GM23338 (cell line): ENCODE measurements around the gene PSMC3. TPM values are rescaled to one million over a fixed set of nuclear protein-coding genes. Genes with fewer than 3 reads are reported as not detected.

Experiments used
- ATAC-seq: fragments of 200-7000 bp; cut with Tn5 transposase; 3 replicates; pipeline ENCODE4 v1.9.1; 2020
- DNase-seq: peaks from one replicate; pipeline ENCODE4 v3.0.0-alpha.2; 2015; ENCODE audit warnings: low spot score
- H2AFZ ChIP-seq: fragments of 200-600 bp; sonication (generic); 2 replicates; pipeline ENCODE4 v1.8.0; 2016; ENCODE audit warnings: antibody characterized with exemption, mild to moderate bottlenecking, moderate library complexity
- H3F3A ChIP-seq: fragments of 200-600 bp; sonication (generic); replicated peaks from 2 replicates; pipeline ENCODE4 v1.8.0; 2017; ENCODE audit warnings: antibody characterized with exemption, mixed run types, low read depth
- H3K27ac ChIP-seq: fragments of 200-600 bp; sonication (generic); 2 replicates; pipeline ENCODE4 v1.6.1; 2016; ENCODE audit warnings: low read depth
- H3K27me3 ChIP-seq: fragments of 200-600 bp; sonication (generic); 2 replicates; pipeline ENCODE4 v1.8.0; 2016; ENCODE audit warnings: mild to moderate bottlenecking, mixed run types, moderate library complexity; ENCODE audit not compliant: insufficient read depth
- H3K36me3 ChIP-seq: fragments of 200-600 bp; sonication (generic); 2 replicates; pipeline ENCODE4 v1.8.0; 2016; ENCODE audit warnings: mild to moderate bottlenecking; ENCODE audit not compliant: insufficient read depth
- H3K4me1 ChIP-seq: fragments of 200-600 bp; sonication (generic); 2 replicates; pipeline ENCODE4 v1.8.0; 2016; ENCODE audit warnings: mild to moderate bottlenecking, moderate library complexity; ENCODE audit not compliant: insufficient read depth
- H3K4me2 ChIP-seq: fragments of 200-600 bp; sonication (generic); 2 replicates; pipeline ENCODE4 v1.7.1; 2017; ENCODE audit warnings: mixed run types
- H3K4me3 ChIP-seq: fragments of 200-600 bp; sonication (generic); 2 replicates; pipeline ENCODE4 v1.6.1; 2016; ENCODE audit warnings: mixed run types
- H3K79me2 ChIP-seq: fragments of 200-600 bp; sonication (generic); replicated peaks from 2 replicates; pipeline ENCODE4 v1.8.0; 2017; ENCODE audit warnings: mild to moderate bottlenecking; ENCODE audit not compliant: insufficient read depth
- H3K9me2 ChIP-seq: fragments of 200-600 bp; sonication (generic); 2 replicates; pipeline ENCODE4 v1.8.0; 2017; ENCODE audit not compliant: insufficient read depth
- H4K20me1 ChIP-seq: fragments of 200-600 bp; sonication (generic); replicated peaks from 2 replicates; pipeline ENCODE4 v1.8.0; 2017; ENCODE audit warnings: mild to moderate bottlenecking; ENCODE audit not compliant: insufficient read depth
- H3K27ac Mint-ChIP-seq: 2 replicates; pipeline ENCODE4 v1.8.0; 2020; ENCODE audit warnings: inconsistent platforms, mild to moderate bottlenecking, moderate library complexity, mixed read lengths
- H3K27me3 Mint-ChIP-seq: 3 replicates; pipeline ENCODE4 v1.8.0; 2022; ENCODE audit warnings: low read depth, mild to moderate bottlenecking, moderate library complexity, mixed read lengths, inconsistent platforms; ENCODE audit not compliant: insufficient read depth, poor library complexity
- H3K36me3 Mint-ChIP-seq: 3 replicates; pipeline ENCODE4 v1.8.0; 2021; ENCODE audit warnings: low read depth, mild to moderate bottlenecking, inconsistent platforms, moderate library complexity, mixed read lengths
- H3K4me1 Mint-ChIP-seq: 3 replicates; pipeline ENCODE4 v1.8.0; 2020; ENCODE audit warnings: mild to moderate bottlenecking, inconsistent platforms, mixed read lengths
- H3K4me3 Mint-ChIP-seq: 3 replicates; pipeline ENCODE4 v1.8.0; 2021; ENCODE audit warnings: moderate library complexity, mild to moderate bottlenecking, inconsistent platforms, mixed read lengths
- H3K9me3 Mint-ChIP-seq: 3 replicates; pipeline ENCODE4 v1.8.0; 2020; ENCODE audit warnings: moderate library complexity, mild to moderate bottlenecking, inconsistent platforms, mixed read lengths
- EZH2 ChIP-seq: fragments of 200-600 bp; sonication (generic); IDR thresholded peaks from one replicate; pipeline ENCODE4 v1.8.0; 2017; ENCODE audit warnings: antibody characterized with exemption, mild to moderate bottlenecking, low read depth; ENCODE audit not compliant: unreplicated experiment
- STAT1 ChIP-seq: IDR thresholded peaks from one replicate; pipeline ENCODE4 v1.6.1; 2016; ENCODE audit warnings: antibody characterized with exemption; ENCODE audit not compliant: unreplicated experiment
- ZNF331 ChIP-seq: fragments of 250-450 bp; sonication (Bioruptor Pico); IDR thresholded peaks from 2 replicates; pipeline ENCODE4 v1.5.0; 2020; ENCODE audit warnings: low read depth, mild to moderate bottlenecking, moderate library complexity
- polyA plus RNA-seq: library from polyadenylated mRNA; unstranded; fragments of >200 nt; fragmentation: Nextera tagmentation; extraction: Ambion mirVana; gene quantifications from 2 replicates; pipeline ENCODE4 v1.2.1, GENCODE V29; 2016
- total RNA-seq: library from RNA; depleted of rRNA; stranded (reverse); fragments of >200 nt; shearing (Covaris generic); gene quantifications from 2 replicates; pipeline ENCODE4 v1.2.3, GENCODE V29; 2014
- TF ChIP-seq, protein P1 (sequence below): fragments of 250-450 bp; sonication (Bioruptor Pico); IDR thresholded peaks from 2 replicates; pipeline ENCODE4 v1.5.0; 2020; ENCODE audit warnings: mild to moderate bottlenecking, moderate library complexity
- TF ChIP-seq, protein P2 (sequence below): IDR thresholded peaks from one replicate; pipeline ENCODE4 v1.6.1; 2018; ENCODE audit warnings: antibody characterized with exemption; ENCODE audit not compliant: unreplicated experiment

The PSMC3 gene
- total and polyA plus RNA-seq, 2 experiments from 2014 or later, result 147 to 190 TPM

DNA sequence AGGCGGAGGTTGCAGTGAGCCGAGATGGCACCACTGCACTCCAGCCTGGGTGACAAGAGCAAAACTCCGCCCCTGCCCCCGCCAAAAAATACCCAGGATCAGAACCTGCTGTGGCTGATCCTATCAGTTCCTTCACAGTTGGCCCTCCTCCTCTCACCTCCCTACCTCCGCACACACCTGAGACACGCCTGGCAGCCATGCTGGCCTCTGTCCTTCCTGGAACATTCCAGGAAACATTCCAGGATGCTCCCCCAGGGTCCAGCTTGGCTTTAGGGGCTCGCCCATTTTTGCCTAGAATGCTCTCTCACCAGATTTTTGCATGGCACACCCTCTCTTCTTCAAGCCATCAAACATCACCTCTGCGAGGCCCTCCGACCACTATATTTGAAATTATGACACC, 20.6 kb upstream of the PSMC3 start (continued):
- TF ChIP-seq, protein P1, sequence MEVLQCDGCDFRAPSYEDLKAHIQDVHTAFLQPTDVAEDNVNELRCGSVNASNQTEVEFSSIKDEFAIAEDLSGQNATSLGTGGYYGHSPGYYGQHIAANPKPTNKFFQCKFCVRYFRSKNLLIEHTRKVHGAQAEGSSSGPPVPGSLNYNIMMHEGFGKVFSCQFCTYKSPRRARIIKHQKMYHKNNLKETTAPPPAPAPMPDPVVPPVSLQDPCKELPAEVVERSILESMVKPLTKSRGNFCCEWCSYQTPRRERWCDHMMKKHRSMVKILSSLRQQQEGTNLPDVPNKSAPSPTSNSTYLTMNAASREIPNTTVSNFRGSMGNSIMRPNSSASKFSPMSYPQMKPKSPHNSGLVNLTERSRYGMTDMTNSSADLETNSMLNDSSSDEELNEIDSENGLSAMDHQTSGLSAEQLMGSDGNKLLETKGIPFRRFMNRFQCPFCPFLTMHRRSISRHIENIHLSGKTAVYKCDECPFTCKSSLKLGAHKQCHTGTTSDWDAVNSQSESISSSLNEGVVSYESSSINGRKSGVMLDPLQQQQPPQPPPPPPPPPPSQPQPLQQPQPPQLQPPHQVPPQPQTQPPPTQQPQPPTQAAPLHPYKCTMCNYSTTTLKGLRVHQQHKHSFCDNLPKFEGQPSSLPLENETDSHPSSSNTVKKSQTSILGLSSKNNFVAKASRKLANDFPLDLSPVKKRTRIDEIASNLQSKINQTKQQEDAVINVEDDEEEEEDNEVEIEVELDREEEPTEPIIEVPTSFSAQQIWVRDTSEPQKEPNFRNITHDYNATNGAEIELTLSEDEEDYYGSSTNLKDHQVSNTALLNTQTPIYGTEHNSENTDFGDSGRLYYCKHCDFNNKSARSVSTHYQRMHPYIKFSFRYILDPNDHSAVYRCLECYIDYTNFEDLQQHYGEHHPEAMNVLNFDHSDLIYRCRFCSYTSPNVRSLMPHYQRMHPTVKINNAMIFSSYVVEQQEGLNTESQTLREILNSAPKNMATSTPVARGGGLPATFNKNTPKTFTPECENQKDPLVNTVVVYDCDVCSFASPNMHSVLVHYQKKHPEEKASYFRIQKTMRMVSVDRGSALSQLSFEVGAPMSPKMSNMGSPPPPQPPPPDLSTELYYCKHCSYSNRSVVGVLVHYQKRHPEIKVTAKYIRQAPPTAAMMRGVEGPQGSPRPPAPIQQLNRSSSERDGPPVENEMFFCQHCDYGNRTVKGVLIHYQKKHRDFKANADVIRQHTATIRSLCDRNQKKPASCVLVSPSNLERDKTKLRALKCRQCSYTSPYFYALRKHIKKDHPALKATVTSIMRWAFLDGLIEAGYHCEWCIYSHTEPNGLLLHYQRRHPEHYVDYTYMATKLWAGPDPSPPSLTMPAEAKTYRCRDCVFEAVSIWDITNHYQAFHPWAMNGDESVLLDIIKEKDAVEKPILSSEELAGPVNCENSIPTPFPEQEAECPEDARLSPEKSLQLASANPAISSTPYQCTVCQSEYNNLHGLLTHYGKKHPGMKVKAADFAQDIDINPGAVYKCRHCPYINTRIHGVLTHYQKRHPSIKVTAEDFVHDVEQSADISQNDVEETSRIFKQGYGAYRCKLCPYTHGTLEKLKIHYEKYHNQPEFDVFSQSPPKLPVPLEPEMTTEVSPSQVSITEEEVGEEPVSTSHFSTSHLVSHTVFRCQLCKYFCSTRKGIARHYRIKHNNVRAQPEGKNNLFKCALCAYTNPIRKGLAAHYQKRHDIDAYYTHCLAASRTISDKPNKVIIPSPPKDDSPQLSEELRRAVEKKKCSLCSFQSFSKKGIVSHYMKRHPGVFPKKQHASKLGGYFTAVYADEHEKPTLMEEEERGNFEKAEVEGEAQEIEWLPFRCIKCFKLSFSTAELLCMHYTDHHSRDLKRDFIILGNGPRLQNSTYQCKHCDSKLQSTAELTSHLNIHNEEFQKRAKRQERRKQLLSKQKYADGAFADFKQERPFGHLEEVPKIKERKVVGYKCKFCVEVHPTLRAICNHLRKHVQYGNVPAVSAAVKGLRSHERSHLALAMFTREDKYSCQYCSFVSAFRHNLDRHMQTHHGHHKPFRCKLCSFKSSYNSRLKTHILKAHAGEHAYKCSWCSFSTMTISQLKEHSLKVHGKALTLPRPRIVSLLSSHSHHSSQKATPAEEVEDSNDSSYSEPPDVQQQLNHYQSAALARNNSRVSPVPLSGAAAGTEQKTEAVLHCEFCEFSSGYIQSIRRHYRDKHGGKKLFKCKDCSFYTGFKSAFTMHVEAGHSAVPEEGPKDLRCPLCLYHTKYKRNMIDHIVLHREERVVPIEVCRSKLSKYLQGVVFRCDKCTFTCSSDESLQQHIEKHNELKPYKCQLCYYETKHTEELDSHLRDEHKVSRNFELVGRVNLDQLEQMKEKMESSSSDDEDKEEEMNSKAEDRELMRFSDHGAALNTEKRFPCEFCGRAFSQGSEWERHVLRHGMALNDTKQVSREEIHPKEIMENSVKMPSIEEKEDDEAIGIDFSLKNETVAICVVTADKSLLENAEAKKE (CRISPR knock-in tag), result no peak

DNA sequence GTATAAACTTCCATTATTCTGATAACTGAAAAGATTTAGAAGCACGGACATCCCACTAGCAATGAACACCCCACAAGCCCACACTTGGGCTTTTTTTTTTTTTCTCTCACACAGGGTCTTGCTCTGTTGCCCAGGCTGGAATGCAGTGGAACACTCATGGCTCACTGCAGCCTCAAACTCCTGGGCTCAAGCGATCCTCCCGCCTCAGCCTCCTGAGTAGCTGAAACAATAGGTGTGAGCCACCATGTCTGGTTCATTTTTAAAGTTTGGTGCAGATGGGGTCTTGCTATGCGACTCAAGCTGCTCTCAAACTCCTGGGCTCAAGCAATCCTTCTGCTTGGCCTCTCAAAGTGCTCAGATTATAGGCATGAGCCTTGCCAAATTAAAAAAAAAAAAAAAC, 19.6 kb upstream of the PSMC3 start:
- Histone ChIP-seq H3K4me3 (no peak overlapping the region), H3K9me2 (no peaks in the 10 kb centered on the region), H3K79me2 (no peaks in the 10 kb centered on the region), H2AFZ (no peak overlapping the region), H3K4me1 (no peaks in the 10 kb centered on the region), H3K36me3 (no peaks in the 10 kb centered on the region), H3K4me2 (no peak overlapping the region), H3K27me3 (no peaks in the 10 kb centered on the region), H3K27ac (no peak overlapping the region), H4K20me1 (no peaks in the 10 kb centered on the region), H3F3A (no peaks in the 10 kb centered on the region)
- Mint-ChIP-seq H3K9me3 (no peaks in the 10 kb centered on the region), H3K4me3 (no peak overlapping the region), H3K4me1 (no peaks in the 10 kb centered on the region), H3K27ac (no peak overlapping the region), H3K36me3 (no peaks in the 10 kb centered on the region), H3K27me3 (no peaks in the 10 kb centered on the region)
- no peak for ATAC-seq
- no peak for DNase-seq
- TF ChIP-seq, protein P1 (CRISPR knock-in tag), result no peak
- TF ChIP-seq STAT1 (no peak), ZNF331 (no peak), EZH2 (no peak)
- TF ChIP-seq, protein P2, sequence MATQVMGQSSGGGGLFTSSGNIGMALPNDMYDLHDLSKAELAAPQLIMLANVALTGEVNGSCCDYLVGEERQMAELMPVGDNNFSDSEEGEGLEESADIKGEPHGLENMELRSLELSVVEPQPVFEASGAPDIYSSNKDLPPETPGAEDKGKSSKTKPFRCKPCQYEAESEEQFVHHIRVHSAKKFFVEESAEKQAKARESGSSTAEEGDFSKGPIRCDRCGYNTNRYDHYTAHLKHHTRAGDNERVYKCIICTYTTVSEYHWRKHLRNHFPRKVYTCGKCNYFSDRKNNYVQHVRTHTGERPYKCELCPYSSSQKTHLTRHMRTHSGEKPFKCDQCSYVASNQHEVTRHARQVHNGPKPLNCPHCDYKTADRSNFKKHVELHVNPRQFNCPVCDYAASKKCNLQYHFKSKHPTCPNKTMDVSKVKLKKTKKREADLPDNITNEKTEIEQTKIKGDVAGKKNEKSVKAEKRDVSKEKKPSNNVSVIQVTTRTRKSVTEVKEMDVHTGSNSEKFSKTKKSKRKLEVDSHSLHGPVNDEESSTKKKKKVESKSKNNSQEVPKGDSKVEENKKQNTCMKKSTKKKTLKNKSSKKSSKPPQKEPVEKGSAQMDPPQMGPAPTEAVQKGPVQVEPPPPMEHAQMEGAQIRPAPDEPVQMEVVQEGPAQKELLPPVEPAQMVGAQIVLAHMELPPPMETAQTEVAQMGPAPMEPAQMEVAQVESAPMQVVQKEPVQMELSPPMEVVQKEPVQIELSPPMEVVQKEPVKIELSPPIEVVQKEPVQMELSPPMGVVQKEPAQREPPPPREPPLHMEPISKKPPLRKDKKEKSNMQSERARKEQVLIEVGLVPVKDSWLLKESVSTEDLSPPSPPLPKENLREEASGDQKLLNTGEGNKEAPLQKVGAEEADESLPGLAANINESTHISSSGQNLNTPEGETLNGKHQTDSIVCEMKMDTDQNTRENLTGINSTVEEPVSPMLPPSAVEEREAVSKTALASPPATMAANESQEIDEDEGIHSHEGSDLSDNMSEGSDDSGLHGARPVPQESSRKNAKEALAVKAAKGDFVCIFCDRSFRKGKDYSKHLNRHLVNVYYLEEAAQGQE, result no peak
